PC-9 (cell line): Measurements from ENCODE around the gene DNAAF3. TPM values are rescaled to one million over a fixed set of nuclear protein-coding genes. Genes with fewer than 3 reads are reported as not detected.

Experiments
- BruUV-seq: library from RNA; stranded (reverse); fragments of 400-500 nt; replicated peaks from 2 replicates; lab custom pipeline; 2021; lab: Mats Ljungman, UMichigan
- CTCF ChIA-PET: fragments of 300-600 bp; sonication (Branson Sonifier 250); formaldehyde crosslinking; loops from one replicate; lab custom pipeline; 2022; ENCODE audit warnings: antibody characterized with exemption; lab: Charles Lee
- POLR2A ChIA-PET: fragments of 300-600 bp; sonication (Branson Sonifier 250); formaldehyde crosslinking; loops from one replicate; lab custom pipeline; 2022; ENCODE audit warnings: antibody characterized with exemption; ENCODE audit not compliant: unreplicated experiment; lab: Charles Lee
- DNase-seq, 2 experiments: peaks; one replicate each; pipeline versions ENCODE4 v3.0.0 to v3.0.0-alpha.2; 2015 to 2022; ENCODE audit warnings: mixed read lengths in 1 of 2
- H2AFZ ChIP-seq: fragments of 200-600 bp; sonication (generic); 2 replicates; pipeline ENCODE4 v1.8.1; 2017; ENCODE audit warnings: antibody characterized with exemption
- H3F3A ChIP-seq: fragments of 200-600 bp; sonication (generic); 2 replicates; pipeline ENCODE4 v1.8.1; 2017; ENCODE audit warnings: antibody characterized with exemption, mild to moderate bottlenecking, low read depth; ENCODE audit not compliant: insufficient read depth
- H3K27ac ChIP-seq: fragments of 200-600 bp; sonication (generic); 2 replicates; pipeline ENCODE4 v1.6.1; 2016; ENCODE audit warnings: mixed run types
- H3K27me3 ChIP-seq: fragments of 200-600 bp; sonication (generic); 2 replicates; pipeline ENCODE4 v1.6.1; 2016; ENCODE audit warnings: low read depth, mixed run types; ENCODE audit not compliant: insufficient read depth
- H3K36me3 ChIP-seq: fragments of 200-600 bp; sonication (generic); 2 replicates; pipeline ENCODE4 v1.6.1; 2016; ENCODE audit warnings: low read depth, mixed run types
- H3K4me1 ChIP-seq: fragments of 200-600 bp; sonication (generic); replicated peaks from 2 replicates; pipeline ENCODE4 v1.6.1; 2016; ENCODE audit warnings: mixed run types; ENCODE audit not compliant: insufficient read depth
- H3K4me2 ChIP-seq: fragments of 200-600 bp; sonication (generic); 2 replicates; pipeline ENCODE4 v1.6.1; 2017; ENCODE audit warnings: mixed run types
- H3K4me3 ChIP-seq: fragments of 200-600 bp; sonication (generic); 2 replicates; pipeline ENCODE4 v1.6.1; 2016; ENCODE audit warnings: mixed run types
- H3K79me2 ChIP-seq: fragments of 200-600 bp; sonication (generic); 2 replicates; pipeline ENCODE4 v1.6.1; 2017; ENCODE audit warnings: low read depth, mixed run types
- H3K9me2 ChIP-seq: fragments of 200-600 bp; sonication (generic); 2 replicates; pipeline ENCODE4 v1.8.1; 2017; ENCODE audit warnings: mild to moderate bottlenecking; ENCODE audit not compliant: insufficient read depth
- H3K9me3 ChIP-seq: fragments of 200-600 bp; sonication (generic); 2 replicates; pipeline ENCODE4 v1.8.1; 2016; ENCODE audit warnings: low read depth; ENCODE audit not compliant: insufficient read depth
- H4K20me1 ChIP-seq: fragments of 200-600 bp; sonication (generic); 2 replicates; pipeline ENCODE4 v1.8.1; 2017; ENCODE audit not compliant: insufficient read depth
- EZH2 ChIP-seq: fragments of 200-600 bp; sonication (generic); IDR thresholded peaks from 2 replicates; pipeline ENCODE4 v1.8.0; 2017; ENCODE audit warnings: antibody characterized with exemption, low read depth
- intact Hi-C: fragments of 100-400 bp; cut with micrococcal nuclease; formaldehyde crosslinking; loops from one replicate; pipeline ENCODE4 v1.10.0; 2022; ENCODE audit not compliant: unreplicated experiment
- total RNA-seq: library from RNA; stranded (reverse); gene quantifications from 2 replicates; pipeline ENCODE4 v1.2.3, GENCODE V29; 2021
- TF ChIP-seq, protein P1 (sequence below): fragments of 200-600 bp; sonication (generic); conservative IDR thresholded peaks from 2 replicates; pipeline ENCODE4 v1.6.1; 2017; ENCODE audit warnings: mixed run types, antibody characterized with exemption, mild to moderate bottlenecking, moderate library complexity

DNAAF3 gene
- total RNA-seq, 1 experiment from 2014 or later: 51.8 TPM

DNA sequence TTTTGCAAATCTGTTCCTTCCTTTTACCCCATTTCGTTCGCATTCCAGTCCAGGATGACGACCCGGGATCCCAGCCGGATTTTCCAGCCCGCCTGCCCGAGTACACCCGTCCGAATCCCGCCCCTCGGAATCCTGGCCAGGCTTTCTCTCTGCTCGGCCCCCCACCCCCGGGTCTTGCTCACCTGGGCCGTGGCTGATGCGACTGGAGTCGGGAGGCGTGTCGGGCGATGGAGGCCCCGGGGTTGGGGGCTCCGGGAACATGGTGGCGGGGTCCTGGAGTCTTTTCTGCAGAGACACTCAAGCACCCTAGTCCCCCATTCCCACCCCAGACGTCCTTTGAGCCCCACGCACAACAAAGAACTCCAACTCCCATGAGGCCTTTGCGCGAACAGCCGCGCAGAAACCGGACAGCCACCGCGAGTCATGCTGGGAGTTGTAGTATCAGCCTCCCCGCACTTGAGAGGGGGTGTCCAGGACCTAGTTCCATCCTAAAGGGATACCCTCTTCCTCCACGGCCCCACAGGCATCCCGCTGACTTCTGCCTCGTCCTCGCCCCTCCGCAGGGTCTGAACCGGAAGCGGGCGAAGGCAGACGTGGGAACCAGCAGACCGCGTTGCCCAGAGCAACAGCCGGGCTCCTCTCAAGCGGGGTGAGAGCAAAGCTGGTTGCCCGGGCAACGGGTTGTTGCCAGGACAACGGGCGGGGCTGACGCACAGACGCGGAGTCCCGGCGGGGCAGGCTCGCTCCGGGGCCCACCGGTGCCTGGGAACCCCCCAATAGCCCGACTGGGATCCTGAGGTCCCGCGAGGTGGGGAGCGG, 12.6 kb upstream of the DNAAF3 start:
- Histone ChIP-seq H4K20me1 (no peaks in the 10 kb centered on the region), H3K9me2 (no peaks in the 10 kb centered on the region), H3K4me2 (peak overlapping the region; percentile 57), H3K36me3 (no peaks in the 10 kb centered on the region), H3K4me1 (no peaks in the 10 kb centered on the region), H3K27ac (no peak overlapping the region), H3F3A (peaks cover 14% of the 10 kb centered on the region), H2AFZ (no peak overlapping the region), H3K9me3 (no peaks in the 10 kb centered on the region), H3K27me3 (no peaks in the 10 kb centered on the region), H3K4me3 (peak overlapping the region; percentile 34; the same call in 1 of the 2 replicates), H3K79me2 (no peaks in the 10 kb centered on the region)
- ChIA-PET POLR2A (no interaction called here), CTCF (interaction anchor here (0.6 kb wide), 1 partner anchor 176 kb away, joined by 3 read pairs; the partner anchor contains the start of gene COX6B2)
- no TSS peak for BruUV-seq
- no peak for TF ChIP-seq EZH2
- TF ChIP-seq, protein P1, sequence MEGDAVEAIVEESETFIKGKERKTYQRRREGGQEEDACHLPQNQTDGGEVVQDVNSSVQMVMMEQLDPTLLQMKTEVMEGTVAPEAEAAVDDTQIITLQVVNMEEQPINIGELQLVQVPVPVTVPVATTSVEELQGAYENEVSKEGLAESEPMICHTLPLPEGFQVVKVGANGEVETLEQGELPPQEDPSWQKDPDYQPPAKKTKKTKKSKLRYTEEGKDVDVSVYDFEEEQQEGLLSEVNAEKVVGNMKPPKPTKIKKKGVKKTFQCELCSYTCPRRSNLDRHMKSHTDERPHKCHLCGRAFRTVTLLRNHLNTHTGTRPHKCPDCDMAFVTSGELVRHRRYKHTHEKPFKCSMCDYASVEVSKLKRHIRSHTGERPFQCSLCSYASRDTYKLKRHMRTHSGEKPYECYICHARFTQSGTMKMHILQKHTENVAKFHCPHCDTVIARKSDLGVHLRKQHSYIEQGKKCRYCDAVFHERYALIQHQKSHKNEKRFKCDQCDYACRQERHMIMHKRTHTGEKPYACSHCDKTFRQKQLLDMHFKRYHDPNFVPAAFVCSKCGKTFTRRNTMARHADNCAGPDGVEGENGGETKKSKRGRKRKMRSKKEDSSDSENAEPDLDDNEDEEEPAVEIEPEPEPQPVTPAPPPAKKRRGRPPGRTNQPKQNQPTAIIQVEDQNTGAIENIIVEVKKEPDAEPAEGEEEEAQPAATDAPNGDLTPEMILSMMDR: no peak
- DNase-seq: no peak
- intact Hi-C loops: no loop called here

DNA sequence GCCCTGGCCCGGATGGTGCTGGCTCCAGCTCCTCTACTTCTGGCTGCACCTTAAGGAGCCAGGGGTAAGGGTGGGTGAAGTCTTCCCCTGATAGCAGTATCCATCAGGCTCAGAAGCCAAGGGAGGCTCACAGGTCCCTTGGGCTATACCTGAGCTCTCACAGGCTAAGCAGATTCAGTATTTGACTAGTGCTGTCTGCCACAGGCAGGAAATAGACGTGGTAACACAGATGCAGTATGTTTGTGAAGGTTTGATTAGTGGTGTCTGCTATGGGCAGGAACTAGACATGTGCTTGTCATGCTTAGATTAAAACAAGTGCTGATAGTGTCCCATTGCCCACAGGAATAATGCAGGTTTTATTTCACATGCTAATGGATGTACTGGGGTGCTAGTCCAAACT, 9.7 kb upstream of the DNAAF3 start:
- H3K9me3 ChIP-seq: no peaks in the 10 kb centered on the region
- no peak for DNase-seq
- no peaks in the 10 kb centered on the region for H3K79me2 ChIP-seq
- H3K9me2 ChIP-seq: no peaks in the 10 kb centered on the region
- no peak overlapping the region for H2AFZ ChIP-seq
- ChIA-PET POLR2A (interaction anchor here (0.6 kb wide), 1 partner anchor 101 kb away, joined by 3 read pairs; the partner anchor contains the start of gene EPS8L1), CTCF (no interaction called here)
- intact Hi-C loops: no loop called here
- TF ChIP-seq, protein P1: 0 out of 2 replicates have a peak, but pooled peaks have one; percentile 30
- no peak for TF ChIP-seq EZH2
- no peak overlapping the region for H3K27ac ChIP-seq
- peaks cover 25% of the 10 kb centered on the region for H3F3A ChIP-seq
- no peak overlapping the region for H3K4me3 ChIP-seq
- H3K36me3 ChIP-seq: no peaks in the 10 kb centered on the region
- BruUV-seq: no TSS peak
- H3K4me2 ChIP-seq: no peak overlapping the region
- no peaks in the 10 kb centered on the region for H3K27me3 ChIP-seq
- H3K4me1 ChIP-seq: peaks cover 10% of the 10 kb centered on the region; the same call in 1 of the 2 replicates
- no peaks in the 10 kb centered on the region for H4K20me1 ChIP-seq

DNA sequence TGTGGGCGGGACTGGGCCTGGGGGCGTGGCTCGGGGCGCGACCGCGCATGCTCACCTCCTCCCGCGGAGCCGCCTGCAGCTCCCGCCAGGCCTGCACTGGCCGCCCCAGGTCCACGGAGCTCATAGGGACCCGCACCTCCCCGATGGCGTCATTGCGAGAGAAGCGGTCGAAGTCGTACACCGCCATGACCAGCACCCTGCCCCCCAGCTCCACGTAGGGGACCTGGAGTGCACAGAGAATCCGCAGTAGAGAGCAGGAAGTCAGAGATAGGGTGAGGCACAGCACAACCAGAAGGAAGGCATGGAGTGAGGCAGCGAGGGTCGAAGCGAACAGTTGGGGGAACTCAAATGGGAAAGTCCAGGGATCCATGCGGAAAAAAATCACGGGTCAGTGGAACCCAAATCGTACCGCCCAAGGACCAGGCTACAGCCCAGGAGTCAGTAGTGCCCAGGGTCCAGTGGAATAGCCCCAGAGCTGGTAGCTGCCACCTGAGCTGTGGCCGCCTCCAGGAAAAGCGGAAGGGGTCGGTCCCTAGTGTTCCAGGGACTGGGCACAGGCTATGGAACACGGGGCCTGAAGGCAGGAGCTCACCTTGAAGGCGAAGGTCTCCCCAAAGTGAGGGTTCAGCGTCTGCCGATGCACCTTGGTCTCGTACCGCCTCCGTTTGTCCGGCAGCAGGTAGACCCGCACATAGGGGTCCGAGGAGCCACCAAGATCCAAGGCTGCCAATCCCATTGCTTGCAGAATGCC, 8.9 kb upstream of the DNAAF3 start:
- intact Hi-C loops: no loop called here
- no peak overlapping the region for H3K27ac ChIP-seq
- H3K27me3 ChIP-seq: no peaks in the 10 kb centered on the region
- CTCF ChIA-PET: interaction anchor here (0.6 kb wide), 1 partner anchor 147 kb away, joined by 5 read pairs; no protein-coding TSS in a partner anchor
- POLR2A ChIA-PET: interaction anchor here (0.6 kb wide), 1 partner anchor 100 kb away, joined by 3 read pairs; the partner anchor contains the start of gene EPS8L1
- H3K4me2 ChIP-seq: no peak overlapping the region
- peaks cover 25% of the 10 kb centered on the region for H3F3A ChIP-seq
- no peak overlapping the region for H3K4me3 ChIP-seq
- H3K9me3 ChIP-seq: no peaks in the 10 kb centered on the region
- H3K4me1 ChIP-seq: peaks cover 10% of the 10 kb centered on the region; the same call in 1 of the 2 replicates
- no peaks in the 10 kb centered on the region for H3K36me3 ChIP-seq
- no peaks in the 10 kb centered on the region for H3K79me2 ChIP-seq
- no peaks in the 10 kb centered on the region for H4K20me1 ChIP-seq
- TF ChIP-seq, protein P1: no peak
- no peak for TF ChIP-seq EZH2
- no TSS peak for BruUV-seq
- no peaks in the 10 kb centered on the region for H3K9me2 ChIP-seq
- H2AFZ ChIP-seq: no peak overlapping the region
- DNase-seq: no peak
